KMS-11 (cell line): ENCODE data around the gene PEX11A.
A peak's percentile ranks its signal among the peaks of the same experiment; 100 is the strongest.

Experiments used
- H2AFZ ChIP-seq: fragments of 200-600 bp; sonication (generic); 2 replicates; pipeline ENCODE4 v1.6.1; 2016; ENCODE audit warnings: antibody characterized with exemption, mixed run types, low read depth
- H3K27ac ChIP-seq: fragments of 200-600 bp; sonication (generic); 2 replicates; pipeline ENCODE4 v1.6.1; 2016; ENCODE audit warnings: mild to moderate bottlenecking, mixed run types
- H3K27me3 ChIP-seq: fragments of 200-600 bp; sonication (generic); 2 replicates; pipeline ENCODE4 v1.6.1; 2017; ENCODE audit warnings: mild to moderate bottlenecking, low read depth, mixed run types, moderate library complexity; ENCODE audit not compliant: insufficient read depth
- H3K36me3 ChIP-seq: fragments of 200-600 bp; sonication (generic); 2 replicates; pipeline ENCODE4 v1.6.1; 2017; ENCODE audit warnings: mild to moderate bottlenecking, mixed run types; ENCODE audit not compliant: insufficient read depth
- H3K4me1 ChIP-seq: fragments of 200-600 bp; sonication (generic); 2 replicates; pipeline ENCODE4 v1.6.1; 2016; ENCODE audit warnings: mild to moderate bottlenecking, low read depth, mixed run types; ENCODE audit not compliant: poor library complexity, severe bottlenecking
- H3K4me2 ChIP-seq: fragments of 200-600 bp; sonication (generic); 2 replicates; pipeline ENCODE4 v1.7.0; 2016; ENCODE audit warnings: mild to moderate bottlenecking, mixed run types
- H3K4me3 ChIP-seq: fragments of 200-600 bp; sonication (generic); IDR thresholded peaks from 2 replicates; pipeline ENCODE4 v1.6.1; 2017; ENCODE audit warnings: low read depth, low read length, mixed read lengths; ENCODE audit not compliant: insufficient read depth
- H3K79me2 ChIP-seq: fragments of 200-600 bp; sonication (generic); 2 replicates; pipeline ENCODE4 v1.6.1; 2016; ENCODE audit warnings: low read depth, mixed run types; ENCODE audit not compliant: insufficient read depth
- H3K9ac ChIP-seq: fragments of 200-600 bp; sonication (generic); 2 replicates; pipeline ENCODE4 v1.6.1; 2016; ENCODE audit warnings: mild to moderate bottlenecking, mixed run types
- H4K20me1 ChIP-seq: fragments of 200-600 bp; sonication (generic); 2 replicates; pipeline ENCODE4 v1.6.1; 2016; ENCODE audit warnings: mild to moderate bottlenecking, mixed run types; ENCODE audit not compliant: insufficient read depth
- CTCF ChIP-seq: fragments of 200-600 bp; sonication (generic); conservative IDR thresholded peaks from 2 replicates; pipeline ENCODE4 v1.6.1; 2017; ENCODE audit warnings: low read depth, mild to moderate bottlenecking, antibody characterized with exemption, low read length, moderate library complexity, mixed read lengths

Gene PEX11A

GRCh38 chr15:89675606-89676005 is 14.9 kb downstream of the PEX11A start:
- no peaks in the 10 kb centered on the region for H3K36me3 ChIP-seq
- TF ChIP-seq CTCF: no peak
- H3K27ac ChIP-seq: no peak overlapping the region
- H3K27me3 ChIP-seq: no peaks in the 10 kb centered on the region
- no peaks in the 10 kb centered on the region for H3K4me1 ChIP-seq
- no peak overlapping the region for H2AFZ ChIP-seq
- no peak overlapping the region for H3K4me3 ChIP-seq
- H3K79me2 ChIP-seq: no peaks in the 10 kb centered on the region
- no peak overlapping the region for H3K9ac ChIP-seq
- H3K4me2 ChIP-seq: no peak overlapping the region
- no peaks in the 10 kb centered on the region for H4K20me1 ChIP-seq

DNA sequence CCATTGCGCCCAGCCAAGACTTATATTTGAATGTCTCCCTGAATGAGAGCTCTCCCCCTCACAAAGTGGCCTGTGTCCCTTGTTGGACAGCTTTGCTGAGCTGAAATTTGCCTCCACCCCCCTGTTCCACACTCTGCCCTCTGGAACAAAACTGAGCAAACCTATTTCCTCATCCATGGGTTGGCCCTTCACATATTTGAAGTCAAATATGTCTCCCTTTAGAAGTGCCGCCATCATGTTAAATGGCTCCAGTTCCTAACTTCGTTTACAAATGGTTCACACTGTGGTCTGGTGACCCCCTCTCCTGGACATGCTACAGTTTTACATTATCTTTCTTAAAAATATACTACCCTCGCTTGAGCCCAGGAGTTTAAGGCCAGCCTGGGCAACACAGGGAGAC is 16.0 kb downstream of the PEX11A start:
- no peak overlapping the region for H3K4me3 ChIP-seq
- no peak overlapping the region for H3K27ac ChIP-seq
- H4K20me1 ChIP-seq: no peaks in the 10 kb centered on the region
- TF ChIP-seq CTCF: no peak
- no peaks in the 10 kb centered on the region for H3K79me2 ChIP-seq
- no peak overlapping the region for H3K9ac ChIP-seq
- H3K36me3 ChIP-seq: no peaks in the 10 kb centered on the region
- H3K27me3 ChIP-seq: no peaks in the 10 kb centered on the region
- no peak overlapping the region for H2AFZ ChIP-seq
- no peak overlapping the region for H3K4me2 ChIP-seq
- H3K4me1 ChIP-seq: no peaks in the 10 kb centered on the region

DNA sequence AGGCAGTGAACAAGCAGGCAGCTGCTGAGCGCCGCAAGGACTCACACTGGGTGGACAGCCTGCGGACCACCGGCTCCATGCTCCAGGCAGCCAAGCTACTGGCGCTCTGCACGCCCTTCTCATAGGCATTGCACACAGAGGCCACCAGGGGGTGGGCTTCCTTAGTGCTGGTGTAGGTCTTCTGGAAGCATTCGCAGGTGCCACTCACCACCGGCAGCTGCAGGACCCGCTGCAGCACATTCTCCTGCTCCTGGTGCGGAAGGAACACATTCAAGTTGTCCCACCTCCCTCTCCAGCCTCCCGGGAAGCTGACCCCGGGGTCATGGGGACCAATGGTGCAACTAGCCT is 17.4 kb downstream of the PEX11A start:
- no peaks in the 10 kb centered on the region for H3K36me3 ChIP-seq
- H4K20me1 ChIP-seq: no peaks in the 10 kb centered on the region
- peak; percentile 64 for TF ChIP-seq CTCF
- no peak overlapping the region for H3K9ac ChIP-seq
- no peak overlapping the region for H3K27ac ChIP-seq
- H3K27me3 ChIP-seq: no peaks in the 10 kb centered on the region
- no peaks in the 10 kb centered on the region for H3K79me2 ChIP-seq
- H2AFZ ChIP-seq: no peak overlapping the region
- H3K4me1 ChIP-seq: no peaks in the 10 kb centered on the region
- no peak overlapping the region for H3K4me2 ChIP-seq
- H3K4me3 ChIP-seq: no peak overlapping the region

DNA sequence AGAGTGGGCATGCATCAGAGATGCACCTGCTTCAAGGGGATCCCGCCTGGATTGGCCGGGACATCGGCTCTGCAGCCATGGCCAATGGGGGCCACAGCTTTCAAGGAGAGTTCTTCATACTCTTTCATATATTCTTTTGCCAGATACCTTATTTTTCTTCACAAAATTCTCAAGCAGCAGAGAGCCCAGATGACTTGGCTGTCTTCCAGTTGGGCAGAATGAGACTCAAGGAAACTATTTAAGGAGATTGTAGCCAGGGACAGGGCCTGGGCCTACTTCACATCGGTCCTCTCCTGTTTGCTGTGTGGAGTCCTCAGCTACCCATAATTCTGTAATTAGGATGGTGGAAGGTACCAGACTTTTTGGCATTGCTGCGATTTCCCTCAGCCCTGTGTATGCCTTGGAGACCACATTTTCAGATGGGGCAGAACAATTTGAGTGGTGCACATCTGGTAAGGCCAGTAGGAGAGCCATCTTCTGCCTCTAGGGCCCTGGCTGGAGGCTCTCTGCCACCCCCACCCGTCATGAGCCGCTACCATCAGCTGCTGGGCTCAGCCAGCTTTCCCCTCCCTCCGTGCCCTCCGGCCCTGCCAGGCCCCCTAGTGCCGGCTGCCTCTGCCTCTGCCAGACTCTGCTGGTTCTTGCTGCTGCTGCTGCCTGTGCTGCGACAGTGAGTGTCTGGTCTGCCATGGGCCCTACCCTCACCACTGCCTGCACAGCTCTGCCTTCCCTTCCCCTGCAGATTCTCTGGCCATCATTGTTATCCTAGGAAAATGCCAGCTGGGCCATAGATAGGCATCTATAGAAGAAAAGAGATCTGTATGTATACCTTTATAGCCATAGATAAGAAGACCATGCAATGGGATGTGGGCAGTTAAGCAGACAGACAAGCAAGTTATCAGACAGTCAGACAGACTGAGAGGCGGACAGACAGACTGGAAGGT is 18.1 kb downstream of the PEX11A start:
- Histone ChIP-seq H3K4me2 (no peak overlapping the region), H3K9ac (no peak overlapping the region), H4K20me1 (no peaks in the 10 kb centered on the region), H3K27ac (no peak overlapping the region), H3K27me3 (no peaks in the 10 kb centered on the region), H3K4me1 (no peaks in the 10 kb centered on the region), H3K4me3 (no peak overlapping the region), H3K79me2 (no peaks in the 10 kb centered on the region), H2AFZ (no peak overlapping the region), H3K36me3 (no peaks in the 10 kb centered on the region)
- no peak for TF ChIP-seq CTCF
